IPS DF 6.9 (cell line): ENCODE measurements around the gene KIFAP3.
"Not testable (repeated sequence)": the region's sequence is repeated elsewhere in the genome, so short reads cannot be mapped to it uniquely, and the experiment has no call there.

Experiments used
- DNase-seq: peaks from one replicate; pipeline ENCODE4 v3.0.0-alpha.2; 2013; ENCODE audit warnings: low read depth, low spot score
- H3K27ac ChIP-seq: one replicate; pipeline ENCODE4 v1.5.1; 2013; ENCODE audit warnings: low read length, control low read depth
- H3K27me3 ChIP-seq: 2 replicates; pipeline ENCODE4 v1.6.1; 2013; ENCODE audit warnings: mild to moderate bottlenecking, low read length; ENCODE audit not compliant: control insufficient read depth, insufficient read depth
- H3K36me3 ChIP-seq: 2 replicates; pipeline ENCODE4 v1.6.1; 2013; ENCODE audit warnings: low read length; ENCODE audit not compliant: control insufficient read depth, insufficient read depth
- H3K4me1 ChIP-seq: 2 replicates; pipeline ENCODE4 v1.6.1; 2013; ENCODE audit warnings: low read length; ENCODE audit not compliant: control insufficient read depth, insufficient read depth
- H3K4me3 ChIP-seq: 2 replicates; pipeline ENCODE4 v1.5.1; 2013; ENCODE audit warnings: mild to moderate bottlenecking, low read length
- H3K9me3 ChIP-seq: 2 replicates; pipeline ENCODE4 v1.6.1; 2013; ENCODE audit warnings: low read length, inconsistent platforms; ENCODE audit not compliant: control insufficient read depth, insufficient read depth
- WGBS: extraction: QIAGEN DNeasy Blood & Tissue Kit; methylation state at CpG from one replicate; pipeline ENCODE4 v1.1.7; 2013; ENCODE audit warnings: mixed read lengths, missing lambda C conversion rate; ENCODE audit not compliant: insufficient read length, insufficient coverage; 5-methylcytosine and 5-hydroxymethylcytosine counted together

KIFAP3 gene

GRCh38 chr1:170063109-170063826, 11.2 kb downstream of the KIFAP3 start:
- H3K27ac ChIP-seq = no peak overlapping the region
- no peaks in the 10 kb centered on the region for H3K27me3 ChIP-seq
- WGBS = no CpG with 5 or more reads among the region's 5 CpGs
- H3K4me3 ChIP-seq = no peak overlapping the region
- H3K4me1 ChIP-seq = no peaks in the 10 kb centered on the region
- no peaks in the 10 kb centered on the region for H3K9me3 ChIP-seq
- no peak for DNase-seq
- no peaks in the 10 kb centered on the region for H3K36me3 ChIP-seq

- not testable (repeated sequence) for DNase-seq, H3K9me3 ChIP-seq, H3K4me1 ChIP-seq, H3K4me3 ChIP-seq, H3K27ac ChIP-seq, H3K36me3 ChIP-seq, H3K27me3 ChIP-seq
- WGBS = no CpG with 5 or more reads among the region's 4 CpGs
Observed at GRCh38 chr1:170061676-170062075, 12.8 kb downstream of the KIFAP3 start.

GRCh38 chr1:170060015-170060520, 14.4 kb downstream of the KIFAP3 start:
- H3K4me1 ChIP-seq, DNase-seq, H3K4me3 ChIP-seq, H3K27me3 ChIP-seq, H3K36me3 ChIP-seq, H3K27ac ChIP-seq, H3K9me3 ChIP-seq: not testable (repeated sequence)
- no CpG with 5 or more reads among the region's 3 CpGs for WGBS

- H3K27me3 ChIP-seq = no peaks in the 10 kb centered on the region
- H3K9me3 ChIP-seq = no peaks in the 10 kb centered on the region
- no peak overlapping the region for H3K4me3 ChIP-seq
- no CpG with 5 or more reads among the region's 3 CpGs for WGBS
- no peak for DNase-seq
- H3K36me3 ChIP-seq = no peaks in the 10 kb centered on the region
- H3K4me1 ChIP-seq = no peaks in the 10 kb centered on the region
- H3K27ac ChIP-seq = no peak overlapping the region
Observed at GRCh38 chr1:170049176-170049800, 25.2 kb downstream of the KIFAP3 start.

GRCh38 chr1:170048515-170048914, 26.0 kb downstream of the KIFAP3 start:
- Histone ChIP-seq H3K36me3 (no peaks in the 10 kb centered on the region), H3K9me3 (no peaks in the 10 kb centered on the region), H3K4me1 (no peaks in the 10 kb centered on the region), H3K27ac (no peak overlapping the region), H3K4me3 (no peak overlapping the region), H3K27me3 (no peaks in the 10 kb centered on the region)
- no peak for DNase-seq
- no CpG with 5 or more reads among the region's 7 CpGs for WGBS

- Histone ChIP-seq H3K4me1 (no peaks in the 10 kb centered on the region), H3K27me3 (no peaks in the 10 kb centered on the region), H3K4me3 (no peak overlapping the region), H3K36me3 (no peaks in the 10 kb centered on the region), H3K9me3 (no peaks in the 10 kb centered on the region), H3K27ac (no peak overlapping the region)
- no peak for DNase-seq
Observed at GRCh38 chr1:170044187-170044586, 30.3 kb downstream of the KIFAP3 start.

GRCh38 chr1:170041423-170042192, 32.9 kb downstream of the KIFAP3 start:
- no peaks in the 10 kb centered on the region for H3K36me3 ChIP-seq
- DNase-seq = no peak
- H3K27ac ChIP-seq = no peak overlapping the region
- H3K9me3 ChIP-seq = no peaks in the 10 kb centered on the region
- H3K27me3 ChIP-seq = no peaks in the 10 kb centered on the region
- no CpG with 5 or more reads among the region's 14 CpGs for WGBS
- no peak overlapping the region for H3K4me3 ChIP-seq
- no peaks in the 10 kb centered on the region for H3K4me1 ChIP-seq

- no peaks in the 10 kb centered on the region for H3K27me3 ChIP-seq
- H3K27ac ChIP-seq = no peak overlapping the region
- H3K36me3 ChIP-seq = no peaks in the 10 kb centered on the region
- no CpG with 5 or more reads among the region's 2 CpGs for WGBS
- H3K4me3 ChIP-seq = no peak overlapping the region
- DNase-seq = no peak
- H3K4me1 ChIP-seq = no peaks in the 10 kb centered on the region
- H3K9me3 ChIP-seq = no peaks in the 10 kb centered on the region
Observed at GRCh38 chr1:170032531-170033280, 41.8 kb downstream of the KIFAP3 start.

- no peaks in the 10 kb centered on the region for H3K9me3 ChIP-seq
- no CpG with 5 or more reads among the region's 1 CpG for WGBS
- no peak for DNase-seq
- H3K4me1 ChIP-seq = no peaks in the 10 kb centered on the region
- H3K27ac ChIP-seq = no peak overlapping the region
- no peaks in the 10 kb centered on the region for H3K36me3 ChIP-seq
- no peaks in the 10 kb centered on the region for H3K27me3 ChIP-seq
- no peak overlapping the region for H3K4me3 ChIP-seq
Observed at GRCh38 chr1:170030212-170030611, 44.3 kb downstream of the KIFAP3 start.

- Histone ChIP-seq H3K36me3 (no peaks in the 10 kb centered on the region), H3K4me1 (no peaks in the 10 kb centered on the region), H3K27me3 (no peaks in the 10 kb centered on the region), H3K27ac (no peak overlapping the region), H3K9me3 (no peaks in the 10 kb centered on the region), H3K4me3 (no peak overlapping the region)
- no peak for DNase-seq
- no CpG with 5 or more reads among the region's 3 CpGs for WGBS
Observed at GRCh38 chr1:170027760-170028159, 46.7 kb downstream of the KIFAP3 start.
